HG02885 (cell line): ENCODE measurements around the gene FGD3.
A peak's percentile ranks its signal among the peaks of the same experiment; 100 is the strongest.
"Not testable (repeated sequence)": the region's sequence is repeated elsewhere in the genome, so short reads cannot be mapped to it uniquely, and the experiment has no call there.

Source experiments
- ATAC-seq: cut with Tn5 transposase; IDR thresholded peaks from one replicate; pipeline ENCODE4 v1.9.1; 2021; ENCODE audit warnings: mild to moderate bottlenecking; ENCODE audit not compliant: unreplicated experiment, poor library complexity

Gene FGD3

DNA sequence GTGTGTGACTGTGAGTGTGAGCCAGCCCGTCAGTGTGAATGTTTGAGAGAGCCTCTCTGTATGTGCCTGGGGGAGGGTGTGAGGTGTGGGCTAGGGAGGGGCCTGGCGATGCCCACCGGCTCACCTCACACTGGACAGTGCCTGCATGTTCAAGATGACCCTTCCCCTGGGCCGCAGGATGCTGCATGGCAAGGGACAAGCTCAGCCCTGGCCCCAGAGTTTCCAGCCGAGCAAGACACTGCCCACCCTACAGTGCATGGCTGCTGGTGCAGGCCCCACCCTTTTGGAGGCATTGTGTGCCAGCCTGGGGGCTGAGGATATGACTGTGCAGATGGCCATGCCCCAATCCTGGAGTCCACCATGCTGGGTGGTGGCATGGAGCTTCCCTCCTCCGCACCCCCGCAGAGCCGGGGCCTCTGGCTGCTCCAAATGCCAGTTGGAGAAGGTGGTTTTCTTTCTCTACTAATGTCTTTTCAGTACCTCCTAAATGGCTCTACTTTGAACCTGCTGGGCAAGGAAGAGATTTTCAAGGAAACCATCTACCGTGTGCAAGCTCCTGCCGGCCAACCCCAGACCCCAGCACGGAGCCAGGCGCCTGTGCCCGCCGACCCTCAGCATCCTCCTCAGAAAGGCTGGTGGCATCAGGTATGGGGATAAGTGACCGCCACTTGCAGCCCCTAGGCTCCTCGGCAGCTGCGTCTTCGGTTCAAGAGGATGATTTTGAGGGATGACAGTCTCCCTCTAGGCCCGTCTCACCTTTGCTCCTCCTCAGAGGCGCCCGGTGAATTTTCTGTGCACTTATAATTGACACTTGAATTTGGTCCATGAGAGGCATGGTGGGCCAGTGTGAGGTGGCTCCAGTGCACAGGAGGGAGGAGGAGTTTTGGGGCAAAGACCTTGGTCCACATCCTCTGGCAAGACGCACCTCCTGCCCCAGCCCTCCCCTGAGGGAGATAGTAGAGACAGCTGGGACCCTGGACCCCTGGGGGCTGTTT, 27.7 kb downstream of the FGD3 start:
- ATAC-seq = no peak

DNA sequence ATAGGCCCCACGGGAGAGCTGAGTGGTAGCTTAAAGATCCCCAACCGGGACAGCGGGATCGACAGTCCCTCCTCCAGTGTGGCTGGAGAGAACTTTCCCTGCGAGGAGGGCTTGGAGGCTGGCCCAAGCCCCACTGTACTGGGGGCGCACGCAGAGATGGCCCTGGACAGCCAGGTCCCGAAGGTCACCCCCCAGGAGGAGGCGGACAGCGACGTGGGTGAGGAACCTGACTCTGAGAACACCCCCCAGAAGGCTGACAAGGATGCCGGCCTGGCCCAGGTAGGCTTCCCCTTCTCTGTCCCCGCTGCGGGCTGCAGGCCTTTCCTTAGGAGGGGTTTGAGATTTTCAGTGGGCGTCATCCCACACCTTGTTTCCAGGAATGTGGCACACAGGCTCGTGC, 29.1 kb downstream of the FGD3 start:
- no peak for ATAC-seq

DNA sequence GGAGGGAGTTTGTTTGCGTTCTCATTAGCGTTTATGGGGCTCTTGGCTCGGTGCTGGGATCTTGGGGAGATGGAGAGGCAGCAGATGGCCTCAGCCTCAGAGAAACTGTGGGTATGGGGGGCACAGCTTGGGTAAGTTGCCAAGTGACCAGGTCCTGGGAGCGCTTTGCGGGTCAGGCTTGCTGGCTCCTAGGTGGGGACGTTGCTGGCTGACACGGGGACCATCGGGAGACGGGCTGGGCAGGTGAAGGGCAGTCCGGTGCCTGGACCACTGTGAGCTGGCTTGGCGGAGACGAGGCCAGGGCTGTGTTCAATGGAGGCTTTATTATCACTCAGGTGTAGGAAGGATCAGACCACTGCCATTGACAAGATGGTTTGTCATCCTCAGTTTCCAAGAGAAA, 30.0 kb downstream of the FGD3 start:
- no peak for ATAC-seq

- no peak for ATAC-seq
These were observed 31.1 kb downstream of the FGD3 start for GRCh38 chr9:92978345-92978875.

- ATAC-seq = no peak
These were observed 32.1 kb downstream of the FGD3 start for GRCh38 chr9:92979283-92980056.

DNA sequence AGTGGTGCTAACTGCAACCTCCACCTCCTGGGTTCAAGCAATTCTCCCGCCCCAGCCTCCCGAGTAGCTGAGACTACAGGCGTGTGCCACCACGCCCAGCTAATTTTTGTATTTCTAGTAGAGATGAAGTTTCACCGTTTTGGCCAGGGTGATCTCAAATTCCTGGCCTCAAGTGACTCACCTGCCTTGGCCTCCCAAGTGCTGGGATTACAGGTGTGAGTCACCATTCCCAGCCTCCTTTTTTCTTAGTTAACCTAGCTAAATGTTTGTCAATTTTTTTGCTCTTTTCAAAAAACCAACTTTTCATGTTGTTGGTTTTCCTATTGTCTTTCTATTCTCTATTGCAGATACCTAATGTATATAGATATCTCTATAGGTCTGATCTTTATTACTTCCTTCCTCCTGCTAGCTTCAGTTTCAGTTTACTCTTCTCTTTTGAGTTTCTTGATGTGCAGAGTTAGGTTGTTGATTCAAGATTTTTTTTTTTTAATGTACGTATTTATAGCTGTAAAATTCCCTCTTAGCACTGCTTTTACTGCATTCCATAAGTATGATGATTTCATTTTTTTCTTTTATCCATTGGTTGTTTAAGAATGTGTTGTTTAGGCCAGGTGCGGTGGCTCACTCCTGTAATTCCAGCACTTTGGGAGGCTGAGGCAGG, 32.9 kb downstream of the FGD3 start:
- ATAC-seq = no peak

- no peak for ATAC-seq
These were observed 34.8 kb downstream of the FGD3 start for GRCh38 chr9:92982130-92982529.

DNA sequence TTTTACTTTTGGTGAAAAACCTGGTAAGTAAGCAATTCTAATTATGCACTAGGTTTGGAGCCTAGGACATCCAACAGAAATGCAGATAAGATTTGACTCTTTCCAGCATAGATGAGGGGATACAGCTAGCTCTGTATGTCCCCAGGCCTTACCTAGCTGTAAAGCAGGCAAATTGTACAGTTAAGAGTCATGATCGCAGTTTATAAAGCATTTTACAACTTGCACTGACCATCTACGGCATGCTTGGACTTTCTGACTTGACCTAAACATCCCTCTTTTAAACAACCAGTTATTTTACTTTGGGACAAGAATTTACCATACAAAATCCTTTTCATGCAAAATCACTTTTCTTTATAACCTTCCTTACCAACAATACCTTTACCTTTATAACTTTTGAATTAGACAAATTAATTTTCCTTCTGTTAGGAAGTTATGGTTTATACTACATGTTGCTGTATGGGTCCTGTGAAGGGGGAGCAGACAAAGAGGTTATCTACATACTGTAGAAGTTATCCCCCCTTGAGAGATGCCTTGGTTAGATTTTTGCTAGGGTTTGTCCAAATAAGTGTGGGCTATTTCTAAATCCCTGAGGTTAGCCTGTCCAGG, 36.8 kb downstream of the FGD3 start:
- no peak for ATAC-seq

DNA sequence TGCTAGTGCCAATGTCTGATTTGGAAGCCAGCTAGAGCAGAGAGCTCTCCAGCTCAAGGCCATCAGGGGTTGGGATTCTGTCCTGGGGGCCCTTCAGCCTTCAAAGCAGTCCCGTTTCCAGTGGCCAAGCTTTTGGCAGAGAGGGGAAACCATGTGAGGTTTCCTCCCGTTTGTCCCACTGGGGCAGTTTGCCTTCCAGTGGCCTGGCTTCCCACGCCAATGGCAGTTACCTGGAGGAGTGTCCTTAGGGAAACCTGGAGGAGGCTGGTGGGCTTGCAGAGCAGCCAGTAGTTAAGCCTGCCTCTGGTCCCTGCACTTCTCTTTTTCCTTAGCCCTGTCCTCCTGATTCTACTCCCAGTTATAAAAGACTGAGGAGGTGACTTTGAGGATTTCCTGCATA, 37.7 kb downstream of the FGD3 start:
- ATAC-seq = no peak

DNA sequence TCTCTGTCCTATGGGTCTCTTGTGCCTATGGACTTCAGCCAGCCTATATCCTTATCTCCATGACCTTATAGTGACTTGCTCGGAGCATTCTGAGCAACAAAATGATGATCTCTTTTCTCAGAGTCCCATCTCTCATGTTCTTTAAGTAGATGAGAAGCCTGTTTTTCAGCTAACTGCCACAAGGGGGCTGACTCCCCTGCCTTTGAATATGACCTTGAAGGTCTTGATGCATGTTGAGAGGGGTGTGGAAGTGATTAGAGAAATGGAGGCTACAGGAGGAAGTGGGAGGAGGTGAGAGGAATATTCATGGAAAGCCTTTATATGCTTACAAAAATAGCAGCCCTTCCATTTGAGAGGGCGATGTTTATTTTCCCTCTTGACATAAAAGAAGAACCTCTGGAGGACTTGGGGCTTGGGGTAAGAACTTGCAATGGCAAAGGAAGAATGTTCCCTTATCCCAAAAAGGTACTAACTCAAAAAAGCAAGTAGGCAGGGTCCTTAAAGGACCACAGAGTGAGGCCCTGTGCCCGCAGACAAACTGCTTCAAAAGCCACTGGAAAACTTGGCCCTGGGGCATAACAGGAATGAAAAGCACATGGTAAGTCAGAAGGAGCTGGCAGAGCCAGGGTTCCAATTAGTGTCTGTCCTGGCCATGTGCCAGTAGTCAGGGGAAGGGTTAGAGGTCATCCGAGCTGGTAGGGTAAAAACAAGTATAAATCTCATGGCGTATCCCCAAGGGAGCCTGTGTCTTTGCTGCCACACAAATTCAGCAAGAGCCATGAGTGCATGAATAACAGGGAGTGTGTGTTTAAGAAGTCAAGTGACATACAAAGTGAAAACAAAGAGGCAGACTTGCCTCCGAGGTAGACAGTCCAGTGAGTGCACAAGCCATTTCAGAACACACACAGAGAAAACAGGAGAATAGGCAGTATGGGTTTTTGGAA, 39.1 kb downstream of the FGD3 start:
- no peak for ATAC-seq

DNA sequence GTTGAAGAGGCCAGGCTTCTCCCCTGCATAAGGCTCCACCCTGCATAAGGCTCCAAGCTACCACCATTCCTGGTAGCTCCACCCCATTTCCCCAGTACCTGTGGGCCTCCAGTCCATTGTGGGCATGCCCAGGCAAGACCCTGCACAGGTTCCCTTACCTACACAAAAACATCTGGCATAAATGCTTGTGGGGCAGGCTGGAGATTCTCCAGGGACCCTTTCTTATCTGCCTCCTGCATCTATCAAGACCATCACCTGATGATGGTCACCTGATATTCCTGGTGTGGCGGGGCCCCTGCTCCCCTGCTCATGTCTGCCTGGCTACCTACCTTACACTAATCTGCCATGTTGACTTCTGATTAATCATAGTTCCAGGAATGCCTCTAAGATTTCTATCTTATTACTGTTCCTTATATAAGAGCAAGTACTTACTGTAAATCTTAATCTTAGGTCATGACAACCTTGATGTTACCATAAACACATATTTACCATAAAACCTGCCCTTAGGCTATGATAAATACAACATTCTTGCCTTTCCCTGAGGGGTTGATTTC, 41.0 kb downstream of the FGD3 start:
- no peak for ATAC-seq

- ATAC-seq = no peak
These were observed 42.2 kb downstream of the FGD3 start for GRCh38 chr9:92989561-92989960.

DNA sequence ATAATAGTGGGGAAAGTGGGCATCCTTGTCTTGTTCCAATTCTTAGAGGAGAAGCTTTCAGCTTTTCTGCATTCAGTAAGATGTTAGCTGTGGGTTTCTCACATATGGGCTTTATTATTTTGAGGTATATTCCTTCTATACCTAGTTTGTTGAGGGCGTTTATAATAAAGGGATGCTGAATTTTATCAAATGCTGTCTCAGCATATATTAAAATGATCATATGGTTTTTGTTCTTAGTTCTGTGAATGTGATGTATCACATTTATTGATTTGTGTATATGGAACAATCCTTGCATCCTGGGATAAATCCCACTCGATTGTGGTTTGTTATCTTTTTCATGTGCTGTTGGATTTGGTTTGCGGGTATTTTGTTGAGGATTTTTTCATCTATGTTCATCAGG, 43.1 kb downstream of the FGD3 start:
- ATAC-seq = no peak

GRCh38 chr9:92992549-92992948, 45.2 kb downstream of the FGD3 start:
- no peak for ATAC-seq

DNA sequence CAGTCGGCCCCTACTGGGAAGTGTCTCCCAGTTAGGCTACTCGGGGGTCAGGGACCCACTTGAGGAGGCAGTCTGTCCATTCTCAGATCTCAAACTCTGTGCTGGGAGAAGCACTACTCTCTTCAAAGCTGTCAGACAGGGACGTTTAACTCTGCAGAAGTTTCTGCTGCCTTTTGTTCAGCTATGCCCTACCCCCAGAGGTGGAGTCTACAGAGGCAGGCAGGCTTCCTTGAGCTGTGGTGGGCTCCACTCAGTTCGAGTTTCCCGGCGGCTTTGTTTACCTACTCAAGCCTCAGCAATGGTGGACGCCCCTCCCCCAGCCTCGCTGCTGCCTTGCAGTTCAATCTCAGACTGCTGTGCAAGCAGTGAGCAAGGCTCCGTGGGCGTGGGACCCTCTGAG, 51.5 kb downstream of the FGD3 start:
- ATAC-seq = not testable (repeated sequence)

- no peak for ATAC-seq
These were observed 53.7 kb downstream of the FGD3 start for GRCh38 chr9:93001031-93001430.

- ATAC-seq = no peak
These were observed 55.4 kb downstream of the FGD3 start for GRCh38 chr9:93002700-93003099.

DNA sequence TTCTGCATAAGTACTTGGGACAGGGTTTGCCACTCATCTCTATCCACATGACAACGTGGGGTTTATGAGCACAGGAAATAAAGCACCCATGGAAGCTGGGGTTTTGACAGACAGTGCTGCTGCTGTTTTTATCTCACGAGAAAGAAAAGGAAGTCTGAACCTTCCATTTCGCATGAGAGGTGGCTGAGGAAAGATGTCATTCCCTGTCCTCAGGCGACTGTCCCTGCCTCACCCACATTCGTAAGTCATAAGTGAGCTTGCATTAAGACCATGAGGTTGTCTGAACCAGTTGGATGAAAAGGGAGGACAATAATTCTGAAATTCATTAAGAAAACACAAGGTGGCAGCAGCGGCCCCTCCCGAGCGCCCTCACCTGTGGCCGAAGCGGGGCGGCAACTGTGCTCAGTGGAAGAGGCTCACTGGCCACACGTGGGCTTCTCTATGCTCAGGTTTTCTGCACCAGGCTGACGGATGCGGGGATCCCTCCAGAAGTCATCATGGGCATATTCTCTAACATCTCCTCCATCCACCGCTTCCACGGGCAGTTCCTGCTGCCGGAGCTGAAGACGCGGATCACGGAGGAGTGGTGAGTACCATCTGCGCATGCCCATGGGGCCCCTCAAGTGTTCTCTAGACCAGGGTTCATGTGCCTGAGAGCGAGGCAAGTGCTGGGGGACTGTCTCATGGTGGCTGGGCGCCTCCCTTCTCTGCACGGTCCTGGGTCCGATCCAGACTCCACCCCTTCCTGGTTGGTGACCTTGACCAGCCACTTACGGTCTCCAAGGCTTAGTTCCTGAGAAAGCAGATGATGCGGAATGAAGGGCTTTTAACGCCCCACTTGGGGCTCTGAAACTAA, 56.5 kb downstream of the FGD3 start:
- peak; percentile 64 for ATAC-seq
